ENCODE measurements around the gene ASB9.

DNA sequence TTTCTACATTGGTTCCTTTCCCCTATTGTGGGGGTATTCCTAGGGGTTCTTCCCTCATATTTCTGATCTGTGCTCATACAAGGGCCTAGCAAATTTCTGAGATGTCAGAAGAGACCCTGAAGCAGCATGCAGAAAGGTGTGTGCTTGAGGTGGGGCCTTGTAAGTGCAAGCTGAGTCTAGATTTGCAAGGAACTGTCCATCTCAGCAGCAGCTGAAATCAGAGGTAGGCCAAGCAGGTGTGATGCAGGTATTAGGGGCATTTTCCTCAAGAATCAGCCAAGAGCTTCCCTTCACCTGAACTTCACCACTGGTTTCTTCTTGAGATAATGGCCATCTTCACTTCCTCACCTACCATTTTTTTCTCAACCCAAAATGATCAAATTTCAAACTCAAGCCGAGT is 45.1 kb downstream of the ASB9 start:
- TF ChIP-seq CTCF (IDR thresholded peaks at IDR 0.05) (no peak), POLR2A (IDR thresholded peaks at IDR 0.05) (no peak), POLR2AphosphoS5 (IDR thresholded peaks at IDR 0.05) (no peak), EP300 (IDR thresholded peaks at IDR 0.05) (no peak)
